K562 (cell line): Measurements from ENCODE around the gene RPL3. TPM values are rescaled to one million over a fixed set of nuclear protein-coding genes. Genes with fewer than 3 reads are reported as not detected.

Source experiments
- ATF1 ChIP-seq, 2 experiments: fragments of 450-650 bp in 1 of 2; IDR thresholded peaks; 2 replicates each; pipeline ENCODE4 v1.6.1; 2016; ENCODE audit warnings: missing compliant biosample characterization in 1 of 2, missing genetic modification characterization in 1 of 2
- EZH2 ChIP-seq: IDR thresholded peaks from 2 replicates; pipeline ENCODE4 v1.6.1; 2012; ENCODE audit warnings: low read depth, mild to moderate bottlenecking, inconsistent platforms, low read length, borderline replicate concordance
- GABPB2 ChIP-seq: fragments of 250-450 bp; sonication (Bioruptor Pico); conservative IDR thresholded peaks from 2 replicates; pipeline ENCODE4 v1.5.1; 2021; ENCODE audit warnings: mild to moderate bottlenecking
- JUN ChIP-seq, 2 experiments: sonication (generic) in 1 of 2; formaldehyde crosslinking in 1 of 2; IDR thresholded peaks; 2 replicates each; pipeline versions ENCODE4 v1.6.1 to v1.8.0; 2012 to 2022; ENCODE audit warnings: borderline replicate concordance in 2 of 2, mild to moderate bottlenecking in 2 of 2, improper control_type of control experiment in 1 of 2, low read depth in 1 of 2, low read length in 1 of 2, missing genetic modification reagents in 1 of 2
- TOE1 ChIP-seq, 2 experiments: fragments of 450-650 bp in 1 of 2; sonication (generic) in 1 of 2; formaldehyde crosslinking in 1 of 2; IDR thresholded peaks; 2 replicates each; pipeline versions ENCODE4 v1.7.1 to v1.8.0; 2016 to 2022; ENCODE audit warnings: borderline replicate concordance in 2 of 2, mild to moderate bottlenecking in 2 of 2, antibody characterized with exemption in 1 of 2, inconsistent platforms in 1 of 2, low read depth in 1 of 2, missing genetic modification reagents in 1 of 2, moderate library complexity in 1 of 2
- U2AF2 ChIP-seq: fragments of 200-400 bp; formaldehyde crosslinking; optimal IDR thresholded peaks from 2 replicates; pipeline ENCODE3; 2017; ENCODE audit warnings: low read depth, mild to moderate bottlenecking, low read length
- ZBTB17 ChIP-seq: fragments of 450-650 bp; formaldehyde crosslinking; IDR thresholded peaks from 2 replicates; pipeline ENCODE4 v1.4.0; 2020; ENCODE audit warnings: mild to moderate bottlenecking
- ZC3H8 ChIP-seq: fragments of 450-650 bp; IDR thresholded peaks from 2 replicates; pipeline ENCODE4 v1.6.1; 2017
- ZEB2 ChIP-seq: fragments of 450-650 bp; IDR thresholded peaks from 2 replicates; pipeline ENCODE4 v1.6.1; 2016
- ZFX ChIP-seq: sonication (generic); formaldehyde crosslinking; IDR thresholded peaks from 2 replicates; pipeline ENCODE4 v1.8.0; 2022; ENCODE audit warnings: mild to moderate bottlenecking, missing genetic modification reagents, moderate library complexity
- ZNF232 ChIP-seq: sonication (generic); formaldehyde crosslinking; IDR thresholded peaks from 2 replicates; pipeline ENCODE4 v1.8.0; 2022; ENCODE audit warnings: mild to moderate bottlenecking, missing genetic modification reagents
- ZNF316 ChIP-seq: fragments of 450-650 bp; IDR thresholded peaks from 2 replicates; pipeline ENCODE4 v1.6.1; 2016
- ZNF444 ChIP-seq: fragments of 250-450 bp; sonication (Bioruptor Pico); IDR thresholded peaks from 2 replicates; pipeline ENCODE4 v1.4.0; 2020; ENCODE audit warnings: mild to moderate bottlenecking, moderate library complexity
- polyA plus RNA-seq, 8 experiments: library from polyadenylated mRNA; depleted of rRNA in 4 of 8; stranded (reverse) in 5 of 8; unstranded in 3 of 8; fragments of >200 nt; fragmentation: Nextera tagmentation in 2 of 8; fragmentation: Illumina TruSeq in 1 of 8; extraction: Ambion mirVana in 2 of 8; extraction: Trizol in 1 of 8; gene quantifications; 2 replicates each; pipeline versions ENCODE4 v1.2.1 to v1.2.3, GENCODE V29; 2011 to 2014; ENCODE audit warnings: inconsistent platforms in 1 of 8, missing spikeins in 1 of 8
- total RNA-seq, 7 experiments: library from RNA; depleted of rRNA in 6 of 7; stranded (reverse); fragments of >200 nt in 6 of 7; fragmentation: Illumina TruSeq in 2 of 7; extraction: Trizol in 2 of 7; gene quantifications; 2 replicates each; pipeline versions ENCODE4 v1.2.1 to v1.2.3, GENCODE V29; 2011 to 2021; ENCODE audit warnings: low replicate concordance in 1 of 7
- TF ChIP-seq, protein P1 (sequence below): fragments of 250-450 bp; sonication (Bioruptor Pico); IDR thresholded peaks from 2 replicates; pipeline ENCODE4 v1.5.0; 2021; ENCODE audit warnings: mild to moderate bottlenecking, borderline replicate concordance
- TF ChIP-seq, protein P2 (sequence below): fragments of 450-650 bp; IDR thresholded peaks from 2 replicates; pipeline ENCODE4 v1.6.1; 2017; ENCODE audit warnings: mild to moderate bottlenecking, moderate library complexity
- TF ChIP-seq, protein P3 (sequence below): fragments of 450-650 bp; IDR thresholded peaks from one replicate; pipeline ENCODE4 v1.6.1; 2018; ENCODE audit warnings: mild to moderate bottlenecking, moderate library complexity; ENCODE audit not compliant: partially characterized antibody
- TF ChIP-seq, protein P4 (sequence below): sonication (generic); formaldehyde crosslinking; IDR thresholded peaks from 2 replicates; pipeline ENCODE4 v1.8.1; 2023; ENCODE audit warnings: mild to moderate bottlenecking, missing genetic modification reagents
- TF ChIP-seq, protein P5 (sequence below): fragments of 250-450 bp; sonication (Bioruptor Pico); IDR thresholded peaks from 2 replicates; pipeline ENCODE4 v1.4.0; 2020; ENCODE audit warnings: mild to moderate bottlenecking, moderate library complexity

Gene RPL3
- total and polyA plus RNA-seq, 9 of the 15 experiments (the other 6 are each of a cell fraction or from before 2014, with no cell fraction given), result 1,624 to 4,066 (median 2,565) TPM

DNA sequence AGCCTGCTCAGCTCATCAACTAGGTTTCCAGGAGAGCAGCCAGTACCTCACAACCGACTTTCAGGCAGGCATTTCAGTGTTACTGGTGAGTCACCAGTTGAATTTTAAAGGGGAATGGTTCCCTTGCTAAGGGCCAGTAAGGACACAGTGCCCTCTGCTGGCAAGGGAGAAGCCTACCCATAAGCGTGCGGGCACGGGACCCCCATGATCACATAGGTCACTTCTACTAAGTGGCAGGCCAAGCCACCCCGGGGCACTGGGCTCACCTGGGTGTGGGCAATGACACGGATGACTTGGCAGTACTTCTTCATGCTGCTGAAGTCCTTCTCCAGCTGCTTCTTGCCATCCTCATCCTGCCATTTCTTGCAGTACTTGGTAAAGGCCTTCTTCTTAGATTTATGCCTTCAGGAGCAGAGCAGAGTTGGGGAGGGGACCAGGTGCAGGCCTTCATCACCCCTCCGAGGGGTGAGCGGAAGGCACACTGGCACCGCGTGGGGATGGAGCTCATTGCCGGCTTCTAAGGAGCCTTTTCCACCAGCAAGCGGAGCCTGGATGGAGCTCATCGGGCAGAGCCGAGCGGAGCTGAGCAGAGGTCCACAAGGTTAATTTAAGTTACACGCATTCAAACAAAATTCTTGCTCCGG, 2.9 kb downstream of the RPL3 start (continued):
- TF ChIP-seq, protein P1, sequence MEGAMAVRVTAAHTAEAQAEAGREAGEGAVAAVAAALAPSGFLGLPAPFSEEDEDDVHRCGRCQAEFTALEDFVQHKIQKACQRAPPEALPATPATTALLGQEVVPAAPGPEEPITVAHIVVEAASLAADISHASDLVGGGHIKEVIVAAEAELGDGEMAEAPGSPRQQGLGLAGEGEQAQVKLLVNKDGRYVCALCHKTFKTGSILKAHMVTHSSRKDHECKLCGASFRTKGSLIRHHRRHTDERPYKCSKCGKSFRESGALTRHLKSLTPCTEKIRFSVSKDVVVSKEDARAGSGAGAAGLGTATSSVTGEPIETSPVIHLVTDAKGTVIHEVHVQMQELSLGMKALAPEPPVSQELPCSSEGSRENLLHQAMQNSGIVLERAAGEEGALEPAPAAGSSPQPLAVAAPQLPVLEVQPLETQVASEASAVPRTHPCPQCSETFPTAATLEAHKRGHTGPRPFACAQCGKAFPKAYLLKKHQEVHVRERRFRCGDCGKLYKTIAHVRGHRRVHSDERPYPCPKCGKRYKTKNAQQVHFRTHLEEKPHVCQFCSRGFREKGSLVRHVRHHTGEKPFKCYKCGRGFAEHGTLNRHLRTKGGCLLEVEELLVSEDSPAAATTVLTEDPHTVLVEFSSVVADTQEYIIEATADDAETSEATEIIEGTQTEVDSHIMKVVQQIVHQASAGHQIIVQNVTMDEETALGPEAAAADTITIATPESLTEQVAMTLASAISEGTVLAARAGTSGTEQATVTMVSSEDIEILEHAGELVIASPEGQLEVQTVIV (CRISPR knock-in tag), result no peak
- TF ChIP-seq ZC3H8, result no peak
- TF ChIP-seq ZNF232, result no peak
- TF ChIP-seq ZNF316, result no peak
- TF ChIP-seq ZFX (CRISPR knock-in tag), result 0 out of 2 replicates have a peak, but pooled peaks have one; percentile 19
- TF ChIP-seq, protein P2, sequence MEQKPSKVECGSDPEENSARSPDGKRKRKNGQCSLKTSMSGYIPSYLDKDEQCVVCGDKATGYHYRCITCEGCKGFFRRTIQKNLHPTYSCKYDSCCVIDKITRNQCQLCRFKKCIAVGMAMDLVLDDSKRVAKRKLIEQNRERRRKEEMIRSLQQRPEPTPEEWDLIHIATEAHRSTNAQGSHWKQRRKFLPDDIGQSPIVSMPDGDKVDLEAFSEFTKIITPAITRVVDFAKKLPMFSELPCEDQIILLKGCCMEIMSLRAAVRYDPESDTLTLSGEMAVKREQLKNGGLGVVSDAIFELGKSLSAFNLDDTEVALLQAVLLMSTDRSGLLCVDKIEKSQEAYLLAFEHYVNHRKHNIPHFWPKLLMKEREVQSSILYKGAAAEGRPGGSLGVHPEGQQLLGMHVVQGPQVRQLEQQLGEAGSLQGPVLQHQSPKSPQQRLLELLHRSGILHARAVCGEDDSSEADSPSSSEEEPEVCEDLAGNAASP, result no peak
- TF ChIP-seq, protein P3, sequence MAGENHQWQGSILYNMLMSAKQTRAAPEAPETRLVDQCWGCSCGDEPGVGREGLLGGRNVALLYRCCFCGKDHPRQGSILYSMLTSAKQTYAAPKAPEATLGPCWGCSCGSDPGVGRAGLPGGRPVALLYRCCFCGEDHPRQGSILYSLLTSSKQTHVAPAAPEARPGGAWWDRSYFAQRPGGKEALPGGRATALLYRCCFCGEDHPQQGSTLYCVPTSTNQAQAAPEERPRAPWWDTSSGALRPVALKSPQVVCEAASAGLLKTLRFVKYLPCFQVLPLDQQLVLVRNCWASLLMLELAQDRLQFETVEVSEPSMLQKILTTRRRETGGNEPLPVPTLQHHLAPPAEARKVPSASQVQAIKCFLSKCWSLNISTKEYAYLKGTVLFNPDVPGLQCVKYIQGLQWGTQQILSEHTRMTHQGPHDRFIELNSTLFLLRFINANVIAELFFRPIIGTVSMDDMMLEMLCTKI, result no peak
- no peak for TF ChIP-seq ZNF444
- no peak for TF ChIP-seq U2AF2
- TF ChIP-seq, protein P4, sequence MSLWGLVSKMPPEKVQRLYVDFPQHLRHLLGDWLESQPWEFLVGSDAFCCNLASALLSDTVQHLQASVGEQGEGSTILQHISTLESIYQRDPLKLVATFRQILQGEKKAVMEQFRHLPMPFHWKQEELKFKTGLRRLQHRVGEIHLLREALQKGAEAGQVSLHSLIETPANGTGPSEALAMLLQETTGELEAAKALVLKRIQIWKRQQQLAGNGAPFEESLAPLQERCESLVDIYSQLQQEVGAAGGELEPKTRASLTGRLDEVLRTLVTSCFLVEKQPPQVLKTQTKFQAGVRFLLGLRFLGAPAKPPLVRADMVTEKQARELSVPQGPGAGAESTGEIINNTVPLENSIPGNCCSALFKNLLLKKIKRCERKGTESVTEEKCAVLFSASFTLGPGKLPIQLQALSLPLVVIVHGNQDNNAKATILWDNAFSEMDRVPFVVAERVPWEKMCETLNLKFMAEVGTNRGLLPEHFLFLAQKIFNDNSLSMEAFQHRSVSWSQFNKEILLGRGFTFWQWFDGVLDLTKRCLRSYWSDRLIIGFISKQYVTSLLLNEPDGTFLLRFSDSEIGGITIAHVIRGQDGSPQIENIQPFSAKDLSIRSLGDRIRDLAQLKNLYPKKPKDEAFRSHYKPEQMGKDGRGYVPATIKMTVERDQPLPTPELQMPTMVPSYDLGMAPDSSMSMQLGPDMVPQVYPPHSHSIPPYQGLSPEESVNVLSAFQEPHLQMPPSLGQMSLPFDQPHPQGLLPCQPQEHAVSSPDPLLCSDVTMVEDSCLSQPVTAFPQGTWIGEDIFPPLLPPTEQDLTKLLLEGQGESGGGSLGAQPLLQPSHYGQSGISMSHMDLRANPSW, result no peak
- no peak for TF ChIP-seq ZBTB17 (CRISPR knock-in tag)
- TF ChIP-seq JUN (IDR thresholded peaks at IDR 0.05; ENCODE audit: borderline replicate concordance, low read depth, low read length), result peak; percentile 70
- TF ChIP-seq JUN (CRISPR knock-in tag; IDR thresholded peaks at IDR 0.05; ENCODE audit: borderline replicate concordance), result no peak
- no peak for TF ChIP-seq ZEB2
- TF ChIP-seq GABPB2 (CRISPR knock-in tag), result no peak
- TF ChIP-seq, protein P5, sequence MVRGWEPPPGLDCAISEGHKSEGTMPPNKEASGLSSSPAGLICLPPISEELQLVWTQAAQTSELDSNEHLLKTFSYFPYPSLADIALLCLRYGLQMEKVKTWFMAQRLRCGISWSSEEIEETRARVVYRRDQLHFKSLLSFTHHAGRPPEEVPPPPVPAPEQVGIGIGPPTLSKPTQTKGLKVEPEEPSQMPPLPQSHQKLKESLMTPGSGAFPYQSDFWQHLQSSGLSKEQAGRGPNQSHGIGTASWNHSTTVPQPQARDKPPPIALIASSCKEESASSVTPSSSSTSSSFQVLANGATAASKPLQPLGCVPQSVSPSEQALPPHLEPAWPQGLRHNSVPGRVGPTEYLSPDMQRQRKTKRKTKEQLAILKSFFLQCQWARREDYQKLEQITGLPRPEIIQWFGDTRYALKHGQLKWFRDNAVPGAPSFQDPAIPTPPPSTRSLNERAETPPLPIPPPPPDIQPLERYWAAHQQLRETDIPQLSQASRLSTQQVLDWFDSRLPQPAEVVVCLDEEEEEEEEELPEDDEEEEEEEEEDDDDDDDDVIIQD (CRISPR knock-in tag), result no peak
- peak; percentile 19; the same call in 1 of the 2 replicates for TF ChIP-seq TOE1 (IDR thresholded peaks at IDR 0.05; ENCODE audit: borderline replicate concordance)
- TF ChIP-seq TOE1 (CRISPR knock-in tag; IDR thresholded peaks at IDR 0.05; ENCODE audit: borderline replicate concordance, low read depth), result no peak
- no peak for TF ChIP-seq EZH2
- TF ChIP-seq ATF1 (CRISPR knock-in tag; IDR thresholded peaks at IDR 0.05), result no peak
- TF ChIP-seq ATF1 (tag; IDR thresholded peaks at IDR 0.05), result no peak
